Ishikawa (cell line): ENCODE measurements around the gene MAPK11.
A peak's percentile ranks its signal among the peaks of the same experiment; 100 is the strongest.

ENCODE experiments used
- FOXM1 ChIP-seq: IDR thresholded peaks from 2 replicates; pipeline ENCODE4 v1.6.1; 2012; ENCODE audit warnings: low read depth, borderline replicate concordance
- RAD21 ChIP-seq: IDR thresholded peaks from 2 replicates; pipeline ENCODE4 v1.6.1; 2012; ENCODE audit warnings: low read depth
- TCF12 ChIP-seq: IDR thresholded peaks from 2 replicates; pipeline ENCODE4 v1.6.1; 2012; ENCODE audit warnings: low read depth
- YY1 ChIP-seq: IDR thresholded peaks from 2 replicates; pipeline ENCODE4 v1.6.1; 2012; ENCODE audit warnings: low read depth
- TF ChIP-seq, protein P1 (sequence below): IDR thresholded peaks from 2 replicates; pipeline ENCODE4 v1.6.1; 2012; ENCODE audit warnings: low read depth, mild to moderate bottlenecking

DNA sequence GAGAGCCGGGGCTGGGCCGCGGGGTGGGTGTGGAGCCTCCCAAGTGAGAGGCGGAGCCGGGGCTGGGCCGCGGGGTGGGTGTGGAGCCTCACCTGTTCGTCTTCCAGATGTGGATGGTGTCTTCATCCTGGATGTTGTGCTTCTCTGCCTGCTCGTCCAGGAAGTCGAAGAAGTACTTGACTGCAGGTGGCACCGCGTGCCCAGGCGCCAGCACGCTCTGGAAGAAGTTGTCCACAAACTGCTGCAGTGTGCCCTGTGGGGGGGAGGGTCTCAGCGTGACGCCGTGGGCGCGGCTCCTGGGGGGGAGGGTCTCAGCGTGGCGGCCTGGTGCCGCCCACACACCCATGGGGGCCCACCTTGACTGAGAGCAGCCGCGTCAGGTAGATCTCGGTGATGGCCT is 7.6 kb upstream of the MAPK11 start:
- TF ChIP-seq, protein P1, sequence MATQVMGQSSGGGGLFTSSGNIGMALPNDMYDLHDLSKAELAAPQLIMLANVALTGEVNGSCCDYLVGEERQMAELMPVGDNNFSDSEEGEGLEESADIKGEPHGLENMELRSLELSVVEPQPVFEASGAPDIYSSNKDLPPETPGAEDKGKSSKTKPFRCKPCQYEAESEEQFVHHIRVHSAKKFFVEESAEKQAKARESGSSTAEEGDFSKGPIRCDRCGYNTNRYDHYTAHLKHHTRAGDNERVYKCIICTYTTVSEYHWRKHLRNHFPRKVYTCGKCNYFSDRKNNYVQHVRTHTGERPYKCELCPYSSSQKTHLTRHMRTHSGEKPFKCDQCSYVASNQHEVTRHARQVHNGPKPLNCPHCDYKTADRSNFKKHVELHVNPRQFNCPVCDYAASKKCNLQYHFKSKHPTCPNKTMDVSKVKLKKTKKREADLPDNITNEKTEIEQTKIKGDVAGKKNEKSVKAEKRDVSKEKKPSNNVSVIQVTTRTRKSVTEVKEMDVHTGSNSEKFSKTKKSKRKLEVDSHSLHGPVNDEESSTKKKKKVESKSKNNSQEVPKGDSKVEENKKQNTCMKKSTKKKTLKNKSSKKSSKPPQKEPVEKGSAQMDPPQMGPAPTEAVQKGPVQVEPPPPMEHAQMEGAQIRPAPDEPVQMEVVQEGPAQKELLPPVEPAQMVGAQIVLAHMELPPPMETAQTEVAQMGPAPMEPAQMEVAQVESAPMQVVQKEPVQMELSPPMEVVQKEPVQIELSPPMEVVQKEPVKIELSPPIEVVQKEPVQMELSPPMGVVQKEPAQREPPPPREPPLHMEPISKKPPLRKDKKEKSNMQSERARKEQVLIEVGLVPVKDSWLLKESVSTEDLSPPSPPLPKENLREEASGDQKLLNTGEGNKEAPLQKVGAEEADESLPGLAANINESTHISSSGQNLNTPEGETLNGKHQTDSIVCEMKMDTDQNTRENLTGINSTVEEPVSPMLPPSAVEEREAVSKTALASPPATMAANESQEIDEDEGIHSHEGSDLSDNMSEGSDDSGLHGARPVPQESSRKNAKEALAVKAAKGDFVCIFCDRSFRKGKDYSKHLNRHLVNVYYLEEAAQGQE, result no peak
- TF ChIP-seq YY1, result no peak
- TF ChIP-seq FOXM1, result no peak
- peak; percentile 22; the same call in 1 of the 2 replicates for TF ChIP-seq RAD21
- TF ChIP-seq TCF12, result no peak
